HepG2 (cell line): ENCODE results near the gene GPATCH8. TPM values are rescaled to one million over a fixed set of nuclear protein-coding genes. Genes with fewer than 3 reads are reported as not detected.

Experiments
- ATAC-seq: fragments of 200-7000 bp; cut with Tn5 transposase; 3 replicates; pipeline ENCODE4 v1.9.1; 2020; ENCODE audit warnings: mild to moderate bottlenecking, moderate library complexity
- BruUV-seq: library from RNA; stranded (reverse); fragments of 400-500 nt; replicated peaks from 2 replicates; lab custom pipeline; 2021; lab: Mats Ljungman, UMichigan
- CTCF ChIA-PET: fragments of 300-600 bp; formaldehyde crosslinking; extraction: SDS; loops from one replicate; lab custom pipeline; 2021; ENCODE audit warnings: low total read pairs, inconsistent platforms, low intra/inter-chr PET ratio; lab: Yijun Ruan, JAX
- POLR2A ChIA-PET: fragments of 350-600 bp; sonication (Branson Sonifier 250); formaldehyde crosslinking; loops from one replicate; lab custom pipeline; 2020; ENCODE audit warnings: antibody characterized with exemption, inconsistent platforms; lab: Yijun Ruan, JAX
- DNase-seq: peaks from one replicate; pipeline ENCODE4 v3.0.0-alpha.2; 2015; ENCODE audit warnings: low spot score
- FAIRE-seq: peaks from 3 replicates; lab custom pipeline; 2011; peaks lifted over from hg19 to GRCh38; lab: Jason Lieb, UNC
- H2AFZ ChIP-seq: one replicate; pipeline ENCODE4 v1.6.1; 2011; ENCODE audit warnings: low read length, inconsistent platforms
- H3K27ac ChIP-seq: fragments of 300-600 bp; 3 replicates; pipeline ENCODE4 v1.8.0; 2011; ENCODE audit warnings: mixed run types, mild to moderate bottlenecking, mixed read lengths, low read length, inconsistent platforms; ENCODE audit not compliant: insufficient read depth; ENCODE audit errors: extremely low read length
- H3K27me3 ChIP-seq, 2 experiments: fragments of 200-600 bp in 1 of 2; 2 replicates in 1 of 2; 3 replicates in 1 of 2; pipeline versions ENCODE4 v1.6.0 to v1.8.0; 2011; ENCODE audit warnings: low read length in 2 of 2, mild to moderate bottlenecking in 2 of 2, moderate library complexity in 2 of 2, inconsistent platforms in 1 of 2; ENCODE audit not compliant: insufficient read depth in 2 of 2, control insufficient read depth in 1 of 2
- H3K36me3 ChIP-seq, 2 experiments: fragments of 200-600 bp in 1 of 2; replicated peaks in 1 of 2; 2 replicates in 1 of 2; 3 replicates in 1 of 2; pipeline versions ENCODE4 v1.5.1 to v1.8.0; 2011; ENCODE audit warnings: low read length in 2 of 2, inconsistent platforms in 1 of 2; ENCODE audit not compliant: insufficient read depth in 2 of 2, control insufficient read depth in 1 of 2
- H3K4me1 ChIP-seq: 2 replicates; pipeline ENCODE4 v1.5.1; 2012; ENCODE audit warnings: low read length, inconsistent platforms; ENCODE audit not compliant: insufficient read depth
- H3K4me2 ChIP-seq: 2 replicates; pipeline ENCODE4 v1.6.0; 2011; ENCODE audit warnings: low read depth, low read length, inconsistent platforms
- H3K4me3 ChIP-seq, 3 experiments: fragments of 200-600 bp in 1 of 3; sonication (generic), shearing (Covaris generic) in 1 of 3; replicated peaks in 1 of 3; 2 replicates each; pipeline ENCODE4 v1.5.1; 2011 to 2016; ENCODE audit warnings: low read length in 3 of 3, inconsistent platforms in 2 of 3, low read depth in 2 of 3, mild to moderate bottlenecking in 2 of 3, control low read depth in 1 of 3, mixed read lengths in 1 of 3; ENCODE audit not compliant: insufficient read depth in 1 of 3
- H3K79me2 ChIP-seq: one replicate; pipeline ENCODE4 v1.6.1; 2011; ENCODE audit warnings: low read length, inconsistent platforms; ENCODE audit not compliant: insufficient read depth
- H3K9ac ChIP-seq: 2 replicates; pipeline ENCODE4 v1.6.0; 2011; ENCODE audit warnings: mild to moderate bottlenecking, low read depth, low read length, inconsistent platforms; ENCODE audit not compliant: insufficient read depth
- H3K9me3 ChIP-seq: 2 replicates; pipeline ENCODE4 v1.5.1; 2012; ENCODE audit warnings: mild to moderate bottlenecking, low read length
- H4K20me1 ChIP-seq: 2 replicates; pipeline ENCODE4 v1.6.0; 2011; ENCODE audit warnings: inconsistent platforms, mild to moderate bottlenecking, low read length, moderate library complexity; ENCODE audit not compliant: insufficient read depth
- ATAD3A ChIP-seq: sonication (generic); formaldehyde crosslinking; IDR thresholded peaks from 2 replicates; pipeline ENCODE4 v1.4.0; 2020; ENCODE audit warnings: missing genetic modification reagents
- PHF21A ChIP-seq: sonication (generic); formaldehyde crosslinking; IDR thresholded peaks from 2 replicates; pipeline ENCODE4 v1.5.0; 2020; ENCODE audit warnings: mild to moderate bottlenecking, missing genetic modification reagents
- SMAD1 ChIP-seq: sonication (generic); formaldehyde crosslinking; IDR thresholded peaks from 2 replicates; pipeline ENCODE4 v1.4.0; 2020; ENCODE audit warnings: missing genetic modification reagents, low read depth, mild to moderate bottlenecking, borderline replicate concordance
- TMF1 ChIP-seq: sonication (generic); formaldehyde crosslinking; IDR thresholded peaks from 2 replicates; pipeline ENCODE4 v1.8.1; 2022; ENCODE audit warnings: low read depth, missing genetic modification reagents
- U2AF2 ChIP-seq: fragments of 200-400 bp; formaldehyde crosslinking; IDR thresholded peaks from 2 replicates; pipeline ENCODE4 v1.6.1; 2017; ENCODE audit warnings: low read depth, mild to moderate bottlenecking, low read length
- YEATS2 ChIP-seq: sonication (generic); formaldehyde crosslinking; IDR thresholded peaks from 2 replicates; pipeline ENCODE4 v1.4.0; 2020; ENCODE audit warnings: missing genetic modification reagents, borderline replicate concordance
- ZNF629 ChIP-seq: sonication (generic); formaldehyde crosslinking; conservative IDR thresholded peaks from 2 replicates; pipeline ENCODE4 v1.5.0; 2020; ENCODE audit warnings: missing genetic modification reagents
- ZNF839 ChIP-seq: sonication (generic); formaldehyde crosslinking; IDR thresholded peaks from 2 replicates; pipeline ENCODE4 v1.4.0; 2020; ENCODE audit warnings: missing genetic modification reagents, mild to moderate bottlenecking, borderline replicate concordance
- WGBS: methylation state at CpG from one replicate; pipeline ENCODE4 v1.1.6; 2017; ENCODE audit warnings: low lambda C conversion rate; 5-methylcytosine and 5-hydroxymethylcytosine counted together
- in situ Hi-C: cut with HindIII; loops from 2 replicates; pipeline ENCODE4 v1.10.0; 2017; ENCODE audit warnings: low pct_unique_long_range_greater_than_20kb; ENCODE audit not compliant: extremely low pct_ligation_motif_present
- intact Hi-C: fragments of 100-400 bp; cut with micrococcal nuclease; formaldehyde crosslinking; loops from one replicate; pipeline ENCODE4 v1.10.0; 2022; ENCODE audit not compliant: unreplicated experiment
- polyA plus RNA-seq, 8 experiments: library from polyadenylated mRNA; depleted of rRNA in 3 of 8; stranded (reverse) in 7 of 8; unstranded in 1 of 8; fragments of >200 nt; fragmentation: Illumina TruSeq in 4 of 8; extraction: Trizol in 4 of 8; gene quantifications; 2 replicates each; pipeline versions ENCODE4 v1.2.1 to v1.2.3, GENCODE V29; 2011 to 2016; ENCODE audit warnings: low read depth in 4 of 8, missing spikeins in 1 of 8, mixed read lengths in 1 of 8; ENCODE audit not compliant: insufficient read depth in 1 of 8
- total RNA-seq, 5 experiments: library from RNA; depleted of rRNA; stranded (reverse); fragments of >200 nt; fragmentation: Illumina TruSeq; extraction: Trizol; gene quantifications; 2 replicates each; pipeline ENCODE4 v1.2.3, GENCODE V29; 2016; ENCODE audit warnings: low read depth in 1 of 5
- TF ChIP-seq, protein P1 (sequence below): sonication (generic); formaldehyde crosslinking; IDR thresholded peaks from 2 replicates; pipeline ENCODE4 v1.4.0; 2020; ENCODE audit warnings: missing genetic modification reagents
- TF ChIP-seq, protein P2 (sequence below): sonication (generic); formaldehyde crosslinking; IDR thresholded peaks from 2 replicates; pipeline ENCODE4 v1.5.0; 2020; ENCODE audit warnings: missing genetic modification reagents, mild to moderate bottlenecking, borderline replicate concordance
- TF ChIP-seq, protein P3 (sequence below): IDR thresholded peaks from 2 replicates; pipeline ENCODE4 v1.6.1; 2016; ENCODE audit warnings: missing biosample characterization, missing genetic modification reagents, low read depth

Gene GPATCH8
- total and polyA plus RNA-seq, 2 of the 13 experiments (the other 11 are each of a cell fraction or from before 2014, with no cell fraction given): 20.7 to 21.5 TPM

DNA sequence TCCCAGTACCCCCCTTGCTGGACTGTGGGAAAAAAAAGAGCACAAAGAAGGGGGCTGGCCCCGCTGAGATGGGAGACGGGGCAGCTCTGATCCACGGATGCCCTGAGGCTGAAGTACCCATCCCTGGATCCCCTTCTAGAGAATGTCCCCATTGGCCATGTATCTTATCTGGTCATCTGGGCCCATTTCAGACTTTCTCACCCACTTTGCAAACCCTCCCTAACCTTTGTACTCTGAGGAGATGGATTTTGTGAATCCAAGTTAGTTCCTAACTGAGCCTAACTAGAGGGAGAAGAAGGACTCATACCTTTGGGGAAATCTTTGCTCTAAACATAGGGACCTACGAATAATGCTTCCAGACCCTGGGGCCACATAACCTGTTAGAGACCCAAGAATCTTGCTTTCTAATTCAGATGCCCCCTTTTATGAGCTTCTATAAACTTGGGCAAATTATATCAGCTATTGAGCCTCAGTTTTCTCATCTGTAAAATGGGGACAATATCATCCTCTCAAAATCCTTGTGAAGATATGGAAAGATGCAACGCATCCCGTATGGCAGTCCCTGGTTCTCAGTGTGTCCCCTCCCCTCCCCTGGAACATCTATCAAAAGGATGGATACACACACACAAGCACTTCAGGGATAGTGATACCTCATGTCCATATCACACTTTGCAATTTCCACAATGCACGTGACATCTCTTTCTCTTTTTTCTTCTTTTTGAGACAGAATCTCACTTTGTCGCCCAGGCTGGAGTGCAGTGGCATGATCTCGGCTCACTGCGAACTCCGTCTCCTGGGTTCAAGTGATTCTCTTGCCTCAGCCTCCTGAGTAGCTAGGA is 37.3 kb upstream of the GPATCH8 start:
- no peak for TF ChIP-seq U2AF2
- no peak for TF ChIP-seq ZNF839 (CRISPR knock-in tag)
- TF ChIP-seq TMF1 (CRISPR knock-in tag): no peak
- TF ChIP-seq ZNF629 (CRISPR knock-in tag): peak; percentile 82
- no peak for TF ChIP-seq SMAD1 (CRISPR knock-in tag)
- TF ChIP-seq, all 625 proteins: peak for 1
- ChIA-PET POLR2A (no interaction called here), CTCF (no interaction called here)
- Histone ChIP-seq H3K36me3 (no peaks in the 10 kb centered on the region), H3K79me2 (no peaks in the 10 kb centered on the region), H3K4me2 (no peak overlapping the region), H2AFZ (no peak overlapping the region), H3K4me3 (no peak overlapping the region), H3K27ac (no peak overlapping the region), H3K4me1 (peaks cover 34% of the 10 kb centered on the region), H3K9me3 (no peaks in the 10 kb centered on the region), H3K27me3 (peaks cover 3 to 7% of the 10 kb centered on the region in 2 experiments; a peak in 1 of 5 replicates), H4K20me1 (no peaks in the 10 kb centered on the region), H3K9ac (no peak overlapping the region)
- in situ Hi-C loops: loop anchor here (5.0 kb wide), 1 partner anchor 92 kb away; no protein-coding TSS in a partner anchor
- BruUV-seq: no TSS peak
- DNase-seq (no peak), FAIRE-seq (no peak), ATAC-seq (no peak)
- intact Hi-C loops: no loop called here
- 58% methylated on average over 11 of the region's 11 CpGs for WGBS

DNA sequence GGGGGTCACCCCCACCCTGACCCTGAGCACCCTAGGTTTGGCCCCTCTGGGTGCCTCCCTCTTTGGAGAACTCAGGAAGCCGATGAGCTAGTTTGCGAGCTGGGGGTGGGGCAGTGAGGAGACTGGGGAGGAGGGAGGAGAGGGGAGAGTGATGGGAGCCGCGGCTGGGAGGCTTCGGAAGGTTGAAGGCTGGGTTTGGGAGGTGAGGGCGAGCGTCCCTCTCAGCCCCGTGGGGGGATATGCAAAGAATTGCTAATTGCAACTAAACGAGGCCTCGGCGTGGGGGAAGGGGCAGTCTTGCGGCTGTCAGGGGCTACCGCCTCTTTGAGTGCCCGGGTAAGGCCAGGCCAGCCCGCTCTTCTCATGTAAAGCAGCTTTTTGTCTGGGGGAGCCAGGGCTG is 36.5 kb upstream of the GPATCH8 start:
- no peaks in the 10 kb centered on the region for H3K9me3 ChIP-seq
- H3K4me3 ChIP-seq: no peak overlapping the region
- DNase-seq (no peak), FAIRE-seq (no peak)
- peaks cover 3 to 7% of the 10 kb centered on the region in 2 experiments; a peak in 1 of 5 replicates for H3K27me3 ChIP-seq
- in situ Hi-C loops: loop anchor here (5.0 to 10.0 kb wide), 2 partner anchors 93 to 135 kb away; no protein-coding TSS in a partner anchor
- ChIA-PET CTCF (no interaction called here), POLR2A (no interaction called here)
- no TSS peak for BruUV-seq
- peaks cover 34% of the 10 kb centered on the region for H3K4me1 ChIP-seq
- H3K27ac ChIP-seq: no peak overlapping the region
- no peak overlapping the region for H3K4me2 ChIP-seq
- H4K20me1 ChIP-seq: no peaks in the 10 kb centered on the region
- no peaks in the 10 kb centered on the region for H3K36me3 ChIP-seq
- TF ChIP-seq ATAD3A (CRISPR knock-in tag): no peak
- no peak for TF ChIP-seq YEATS2 (CRISPR knock-in tag)
- TF ChIP-seq, protein P1, sequence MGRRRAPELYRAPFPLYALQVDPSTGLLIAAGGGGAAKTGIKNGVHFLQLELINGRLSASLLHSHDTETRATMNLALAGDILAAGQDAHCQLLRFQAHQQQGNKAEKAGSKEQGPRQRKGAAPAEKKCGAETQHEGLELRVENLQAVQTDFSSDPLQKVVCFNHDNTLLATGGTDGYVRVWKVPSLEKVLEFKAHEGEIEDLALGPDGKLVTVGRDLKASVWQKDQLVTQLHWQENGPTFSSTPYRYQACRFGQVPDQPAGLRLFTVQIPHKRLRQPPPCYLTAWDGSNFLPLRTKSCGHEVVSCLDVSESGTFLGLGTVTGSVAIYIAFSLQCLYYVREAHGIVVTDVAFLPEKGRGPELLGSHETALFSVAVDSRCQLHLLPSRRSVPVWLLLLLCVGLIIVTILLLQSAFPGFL (CRISPR knock-in tag): no peak
- no peak for TF ChIP-seq PHF21A
- TF ChIP-seq, protein P2, sequence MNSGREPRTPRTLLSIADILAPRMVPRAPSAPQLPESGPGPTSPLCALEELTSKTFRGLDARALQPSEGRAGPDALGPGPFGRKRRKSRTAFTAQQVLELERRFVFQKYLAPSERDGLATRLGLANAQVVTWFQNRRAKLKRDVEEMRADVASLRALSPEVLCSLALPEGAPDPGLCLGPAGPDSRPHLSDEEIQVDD: no peak
- TF ChIP-seq, protein P3, sequence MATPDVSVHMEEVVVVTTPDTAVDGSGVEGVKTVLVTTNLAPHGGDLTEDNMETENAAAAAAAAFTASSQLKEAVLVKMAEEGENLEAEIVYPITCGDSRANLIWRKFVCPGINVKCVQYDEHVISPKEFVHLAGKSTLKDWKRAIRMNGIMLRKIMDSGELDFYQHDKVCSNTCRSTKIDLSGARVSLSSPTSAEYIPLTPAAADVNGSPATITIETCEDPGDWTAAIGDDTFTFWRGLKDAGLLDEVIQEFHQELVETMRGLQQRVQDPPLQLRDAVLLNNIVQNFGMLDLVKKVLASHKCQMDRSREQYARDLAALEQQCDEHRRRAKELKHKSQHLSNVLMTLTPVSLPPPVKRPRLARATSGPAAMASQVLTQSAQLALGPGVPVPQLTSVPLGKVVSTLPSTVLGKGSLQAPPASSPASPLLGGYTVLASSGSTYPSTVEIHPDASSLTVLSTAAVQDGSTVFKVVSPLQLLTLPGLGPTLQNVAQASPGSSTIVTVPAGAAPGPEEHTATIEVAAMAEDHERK: no peak
- TF ChIP-seq, all 625 proteins: peak for 0
- 46% methylated on average over 15 of the region's 15 CpGs for WGBS
- no peak overlapping the region for H3K9ac ChIP-seq
- no peak overlapping the region for H2AFZ ChIP-seq
- intact Hi-C loops: no loop called here
- no peak for ATAC-seq
- H3K79me2 ChIP-seq: no peaks in the 10 kb centered on the region
